Measurements from ENCODE around the gene GTF2IRD2.
A peak's percentile ranks its signal among the peaks of the same experiment; 100 is the strongest.
"Not testable (repeated sequence)": the region's sequence is repeated elsewhere in the genome, so short reads cannot be mapped to it uniquely, and the experiment has no call there.

The GTF2IRD2 gene

GRCh38 chr7:74850833-74851721 lies at the start of gene GTF2IRD2:
Gene GTF2IRD2 (minus strand): TSS chr7:74851605. CDS start chr7:74836378, 15,227 bp downstream.
- DNase-seq, result peak; percentile 9

- DNase-seq, result peak; percentile 83
Measured at GRCh38 chr7:74890158-74891123, 39.0 kb upstream of the GTF2IRD2 start.

- not testable (repeated sequence) for DNase-seq
Measured at GRCh38 chr7:74889518-74890129, 38.2 kb upstream of the GTF2IRD2 start.

GRCh38 chr7:74885295-74885694 lies 33.9 kb upstream of the GTF2IRD2 start:
- DNase-seq, result not testable (repeated sequence)

GRCh38 chr7:74882110-74882509 lies 30.7 kb upstream of the GTF2IRD2 start:
- DNase-seq, result not testable (repeated sequence)

- DNase-seq, result not testable (repeated sequence)
Measured at GRCh38 chr7:74874748-74875512, 23.5 kb upstream of the GTF2IRD2 start.

- DNase-seq, result not testable (repeated sequence)
Measured at GRCh38 chr7:74874104-74874747, 22.8 kb upstream of the GTF2IRD2 start.

GRCh38 chr7:74872542-74872941 lies 21.1 kb upstream of the GTF2IRD2 start:
- DNase-seq, result not testable (repeated sequence)

GRCh38 chr7:74865777-74866176 lies 14.4 kb upstream of the GTF2IRD2 start:
- DNase-seq, result not testable (repeated sequence)

- DNase-seq, result not testable (repeated sequence)
Measured at GRCh38 chr7:74849853-74850252, 1.6 kb downstream of the GTF2IRD2 start.

- DNase-seq, result not testable (repeated sequence)
Measured at GRCh38 chr7:74830411-74830810, 21.0 kb downstream of the GTF2IRD2 start.

GRCh38 chr7:74829959-74830358 lies 21.4 kb downstream of the GTF2IRD2 start:
- not testable (repeated sequence) for DNase-seq

GRCh38 chr7:74821259-74821658 lies 30.1 kb downstream of the GTF2IRD2 start:
- not testable (repeated sequence) for DNase-seq

GRCh38 chr7:74820146-74820805 lies 31.1 kb downstream of the GTF2IRD2 start:
- DNase-seq, result not testable (repeated sequence)

GRCh38 chr7:74815882-74816281 lies 35.5 kb downstream of the GTF2IRD2 start:
- not testable (repeated sequence) for DNase-seq

GRCh38 chr7:74798644-74799043 lies 52.8 kb downstream of the GTF2IRD2 start:
- not testable (repeated sequence) for DNase-seq

GRCh38 chr7:74797848-74798622 lies 53.4 kb downstream of the GTF2IRD2 start:
- not testable (repeated sequence) for DNase-seq

- DNase-seq, result not testable (repeated sequence)
Measured at GRCh38 chr7:74789200-74789736, 62.1 kb downstream of the GTF2IRD2 start.

GRCh38 chr7:74788369-74789150 lies 62.8 kb downstream of the GTF2IRD2 start:
- peak; percentile 80 for DNase-seq
